Mucosa of descending colon (tissue), 3 donors: Measurements from ENCODE around the gene AK8. TPM values are rescaled to one million over a fixed set of nuclear protein-coding genes. Genes with fewer than 3 reads are reported as not detected.
A peak's percentile ranks its signal among the peaks of the same experiment; 100 is the strongest.

Source experiments
- ATAC-seq: fragments of 200-7000 bp; cut with Tn5 transposase; one replicate; pipeline ENCODE4 v1.9.1; 2020; ENCODE audit warnings: mild to moderate bottlenecking, moderate library complexity
- DNase-seq, 3 donors: peaks; one replicate each; pipeline ENCODE4 v3.0.0-alpha.2; 2020
- H3K36me3 ChIP-seq: fragments of 200-600 bp; one replicate; pipeline ENCODE4 v1.8.0; 2021; ENCODE audit warnings: low read depth, mild to moderate bottlenecking
- H3K4me1 ChIP-seq: fragments of 200-600 bp; one replicate; pipeline ENCODE4 v1.8.0; 2021; ENCODE audit warnings: low read depth, mild to moderate bottlenecking
- H3K4me3 ChIP-seq: fragments of 200-600 bp; one replicate; pipeline ENCODE4 v1.8.0; 2021; ENCODE audit warnings: mild to moderate bottlenecking
- H3K9me3 ChIP-seq: fragments of 200-600 bp; one replicate; pipeline ENCODE4 v1.8.0; 2021; ENCODE audit warnings: mild to moderate bottlenecking
- intact Hi-C, 2 donors: fragments of 100-400 bp; cut with DNase I in 1 of 2; cut with micrococcal nuclease in 1 of 2; formaldehyde crosslinking; loops; one replicate each; pipeline versions ENCODE4 v1.11.0 to v1.11.1; 2022; cut with DNase I, micrococcal nuclease
- total RNA-seq, 3 donors: library from RNA; stranded (reverse); fragmentation: NEBNext Ultra II Directional in 2 of 3; extraction: Animal tissue kit (Norgen Biotek cat#: 25700) in 2 of 3; gene quantifications; one replicate each; pipeline versions ENCODE4 v1.2.1 to v1.2.4, GENCODE V29; 2021 to 2023
- TF ChIP-seq, protein P1 (sequence below): fragments of 200-600 bp; IDR thresholded peaks from one replicate; pipeline ENCODE4 v1.8.0; 2022; ENCODE audit warnings: antibody characterized with exemption, mild to moderate bottlenecking
- donor health status: DM: no; HTN: no; CAD: no; lungs with moderate emphysema.
- donor health status: DM: no; HTN: no; CAD: no.
- donor health status: DM: no; HTN: yes; CAD: no.

The AK8 gene
- total RNA-seq, 3 donors from 2014 or later = 0.96 to 2.0 TPM; not detected in 1

DNA sequence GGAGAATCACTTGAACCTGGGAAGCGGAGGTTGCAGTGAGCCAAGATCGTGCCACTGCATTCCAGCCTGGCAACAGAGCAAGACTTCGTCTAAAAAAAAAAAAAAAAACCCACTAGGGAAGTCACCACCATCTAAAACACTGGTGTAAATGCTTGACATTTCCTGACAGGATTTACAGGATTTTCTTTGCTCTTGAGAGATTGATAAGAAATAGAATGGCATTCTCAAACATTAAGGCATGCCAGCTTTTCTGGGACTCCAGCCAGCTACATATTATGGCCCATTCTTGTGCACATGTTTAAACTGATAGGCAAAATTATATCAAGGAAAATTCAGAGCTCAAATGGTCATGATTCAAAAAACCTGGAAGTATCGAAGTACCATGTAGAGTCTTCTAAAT is 179.1 kb downstream of the AK8 start:
- Histone ChIP-seq H3K4me3 (no peak overlapping the region), H3K36me3 (no peaks in the 10 kb centered on the region), H3K4me1 (no peaks in the 10 kb centered on the region), H3K9me3 (peaks cover 19% of the 10 kb centered on the region)
- TF ChIP-seq, protein P1, sequence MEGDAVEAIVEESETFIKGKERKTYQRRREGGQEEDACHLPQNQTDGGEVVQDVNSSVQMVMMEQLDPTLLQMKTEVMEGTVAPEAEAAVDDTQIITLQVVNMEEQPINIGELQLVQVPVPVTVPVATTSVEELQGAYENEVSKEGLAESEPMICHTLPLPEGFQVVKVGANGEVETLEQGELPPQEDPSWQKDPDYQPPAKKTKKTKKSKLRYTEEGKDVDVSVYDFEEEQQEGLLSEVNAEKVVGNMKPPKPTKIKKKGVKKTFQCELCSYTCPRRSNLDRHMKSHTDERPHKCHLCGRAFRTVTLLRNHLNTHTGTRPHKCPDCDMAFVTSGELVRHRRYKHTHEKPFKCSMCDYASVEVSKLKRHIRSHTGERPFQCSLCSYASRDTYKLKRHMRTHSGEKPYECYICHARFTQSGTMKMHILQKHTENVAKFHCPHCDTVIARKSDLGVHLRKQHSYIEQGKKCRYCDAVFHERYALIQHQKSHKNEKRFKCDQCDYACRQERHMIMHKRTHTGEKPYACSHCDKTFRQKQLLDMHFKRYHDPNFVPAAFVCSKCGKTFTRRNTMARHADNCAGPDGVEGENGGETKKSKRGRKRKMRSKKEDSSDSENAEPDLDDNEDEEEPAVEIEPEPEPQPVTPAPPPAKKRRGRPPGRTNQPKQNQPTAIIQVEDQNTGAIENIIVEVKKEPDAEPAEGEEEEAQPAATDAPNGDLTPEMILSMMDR = no peak
- intact Hi-C loops = no loop called here
- ATAC-seq (no peak), DNase-seq (peak in 1 of 3 donors; percentile 69)

DNA sequence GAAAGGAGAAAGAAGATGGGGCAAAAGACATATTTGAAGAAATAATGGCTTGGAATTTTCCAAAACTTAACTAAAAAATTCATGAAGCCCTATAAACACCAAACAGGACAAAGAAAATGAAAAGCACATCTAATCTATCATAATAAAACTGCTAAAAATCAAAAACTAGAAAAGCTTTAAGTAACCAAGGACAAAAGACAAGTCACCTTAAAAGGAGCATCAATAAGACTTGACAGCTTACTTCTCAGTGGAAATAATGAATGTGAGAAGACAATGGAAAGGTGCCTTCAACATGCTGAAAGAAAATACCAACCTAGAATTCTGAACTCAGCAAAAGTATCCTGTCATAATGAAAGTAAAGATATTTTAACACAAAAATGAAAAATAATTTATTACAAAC is 180.9 kb downstream of the AK8 start:
- Histone ChIP-seq H3K4me1 (no peaks in the 10 kb centered on the region), H3K4me3 (no peak overlapping the region), H3K9me3 (peaks cover 19% of the 10 kb centered on the region), H3K36me3 (no peaks in the 10 kb centered on the region)
- DNase-seq = no peak
- TF ChIP-seq, protein P1 = no peak
- intact Hi-C loops = no loop called here
- ATAC-seq = no peak

DNA sequence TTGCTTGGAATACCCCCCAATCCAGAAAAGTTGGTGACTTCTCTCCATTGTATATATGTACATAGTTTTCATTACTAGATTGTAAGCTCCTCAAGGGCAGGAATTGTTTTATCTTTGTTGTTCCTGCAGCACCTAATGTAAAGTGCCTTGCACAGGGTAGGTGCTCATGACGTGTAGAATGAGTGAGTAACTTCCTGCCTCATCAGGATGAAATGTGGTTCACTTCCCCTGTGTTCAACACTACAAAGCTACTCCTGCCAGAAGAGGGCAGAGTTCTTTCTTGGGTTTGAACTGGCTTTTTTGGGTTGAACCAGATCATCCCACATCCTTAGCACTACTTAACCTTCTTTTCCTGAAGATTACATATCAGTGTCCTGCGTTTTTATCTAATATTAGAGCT is 183.9 kb downstream of the AK8 start:
- ATAC-seq = peak; percentile 64
- intact Hi-C loops = no loop called here

DNA sequence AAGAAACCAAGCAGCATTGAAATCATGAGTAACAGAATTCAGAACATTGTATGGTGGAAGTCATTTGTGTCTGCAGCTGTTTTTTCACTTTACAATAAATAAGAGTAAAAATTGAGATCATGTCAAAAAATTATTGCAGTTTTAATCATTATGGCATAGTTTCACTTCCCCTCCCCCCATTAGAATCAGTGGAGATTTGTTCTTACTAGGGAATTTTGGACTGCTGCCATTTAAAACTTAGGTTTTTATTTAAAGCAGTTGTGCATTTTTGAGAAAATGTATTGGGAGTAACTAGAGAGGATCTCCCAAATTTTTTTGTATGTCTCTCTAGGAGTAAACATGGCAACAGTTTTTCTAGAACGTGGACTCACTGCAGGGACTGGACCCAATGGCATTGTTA is 187.4 kb downstream of the AK8 start:
- ATAC-seq (no peak), DNase-seq (no peak)
- Histone ChIP-seq H3K36me3 (peaks cover under 1% of the 10 kb centered on the region), H3K4me1 (no peaks in the 10 kb centered on the region), H3K9me3 (no peaks in the 10 kb centered on the region), H3K4me3 (no peak overlapping the region)
- intact Hi-C loops = no loop called here
- TF ChIP-seq, protein P1 = no peak

More for the DNA sequence above, 183.9 kb downstream of the AK8 start:
- DNase-seq = peak in 1 of 3 donors; percentile 41
- peaks cover 19% of the 10 kb centered on the region for H3K9me3 ChIP-seq
- H3K36me3 ChIP-seq = no peaks in the 10 kb centered on the region
- H3K4me1 ChIP-seq = no peaks in the 10 kb centered on the region
- TF ChIP-seq, protein P1 = no peak
- no peak overlapping the region for H3K4me3 ChIP-seq

DNA sequence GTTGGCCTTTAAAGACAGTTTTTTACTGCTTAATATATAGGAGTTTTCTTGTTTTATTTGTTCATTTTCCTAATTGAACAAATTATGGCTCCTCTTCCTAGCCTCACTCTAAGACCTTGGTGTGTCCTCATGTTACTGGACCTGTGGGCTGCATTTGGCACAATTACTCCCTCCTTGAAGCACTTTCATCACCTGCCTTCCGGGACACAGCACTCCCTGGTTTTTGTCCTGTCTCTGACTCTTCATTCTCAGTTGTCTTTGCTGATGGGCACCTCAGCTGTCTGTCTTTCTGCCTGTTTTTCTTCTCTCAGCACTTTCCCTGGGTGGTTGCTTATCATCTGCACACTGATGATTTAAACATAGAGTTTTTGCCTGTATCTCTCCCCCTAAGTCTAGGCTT is 194.2 kb downstream of the AK8 start:
- no peaks in the 10 kb centered on the region for H3K4me1 ChIP-seq
- intact Hi-C loops = no loop called here
- no peak for ATAC-seq
- TF ChIP-seq, protein P1 = no peak
- H3K9me3 ChIP-seq = no peaks in the 10 kb centered on the region
- DNase-seq = no peak
- H3K4me3 ChIP-seq = no peak overlapping the region
- peaks cover 5% of the 10 kb centered on the region for H3K36me3 ChIP-seq

DNA sequence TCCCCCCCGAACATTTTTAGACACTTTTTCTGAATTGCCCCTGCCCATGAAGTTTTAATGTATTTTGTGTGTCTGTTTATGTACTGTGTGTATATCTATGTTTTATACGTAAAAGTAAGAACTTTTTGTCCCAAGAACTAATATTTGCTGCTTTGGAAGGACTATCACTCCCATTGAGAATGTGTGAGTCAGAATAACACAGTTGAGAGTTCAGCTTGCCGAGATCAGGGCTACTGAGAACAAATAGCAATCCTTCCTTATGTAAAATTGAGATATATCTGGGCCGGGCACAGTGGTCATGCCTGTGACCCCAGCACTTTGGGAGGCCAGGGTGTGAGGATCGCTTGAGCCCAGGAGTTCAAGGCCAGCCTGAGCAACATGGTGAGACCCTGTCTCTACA is 196.5 kb downstream of the AK8 start:
- Histone ChIP-seq H3K4me3 (no peak overlapping the region), H3K9me3 (no peaks in the 10 kb centered on the region), H3K36me3 (peaks cover 5% of the 10 kb centered on the region), H3K4me1 (no peaks in the 10 kb centered on the region)
- TF ChIP-seq, protein P1 = no peak
- ATAC-seq (no peak), DNase-seq (no peak)
- intact Hi-C loops = no loop called here
